K562 (cell line): ENCODE results near the gene ACKR3. TPM values are rescaled to one million over a fixed set of nuclear protein-coding genes. Genes with fewer than 3 reads are reported as not detected.

Experiments used
- KHSRP ChIP-seq: fragments of 450-650 bp; IDR thresholded peaks from 2 replicates; pipeline ENCODE4 v1.6.1; 2017
- MCM3 ChIP-seq: fragments of 450-650 bp; IDR thresholded peaks from 2 replicates; pipeline ENCODE4 v1.6.1; 2016
- NCOA4 ChIP-seq: fragments of 450-650 bp; IDR thresholded peaks from 2 replicates; pipeline ENCODE4 v1.6.1; 2018; ENCODE audit warnings: mild to moderate bottlenecking; ENCODE audit not compliant: partially characterized antibody
- ZBTB7A ChIP-seq: IDR thresholded peaks from 2 replicates; pipeline ENCODE4 v1.6.1; 2011; ENCODE audit warnings: low read depth, mild to moderate bottlenecking, low read length, moderate library complexity, borderline replicate concordance; ENCODE audit not compliant: control insufficient read depth
- ZNF263 ChIP-seq: sonication (generic); formaldehyde crosslinking; IDR thresholded peaks from 2 replicates; pipeline ENCODE4 v1.8.0; 2022; ENCODE audit warnings: mild to moderate bottlenecking, missing genetic modification reagents, borderline replicate concordance
- polyA plus RNA-seq, 8 experiments: library from polyadenylated mRNA; depleted of rRNA in 4 of 8; stranded (reverse) in 5 of 8; unstranded in 3 of 8; fragments of >200 nt; fragmentation: Nextera tagmentation in 2 of 8; fragmentation: Illumina TruSeq in 1 of 8; extraction: Ambion mirVana in 2 of 8; extraction: Trizol in 1 of 8; gene quantifications; 2 replicates each; pipeline versions ENCODE4 v1.2.1 to v1.2.3, GENCODE V29; 2011 to 2014; ENCODE audit warnings: inconsistent platforms in 1 of 8, missing spikeins in 1 of 8
- total RNA-seq, 7 experiments: library from RNA; depleted of rRNA in 6 of 7; stranded (reverse); fragments of >200 nt in 6 of 7; fragmentation: Illumina TruSeq in 2 of 7; extraction: Trizol in 2 of 7; gene quantifications; 2 replicates each; pipeline versions ENCODE4 v1.2.1 to v1.2.3, GENCODE V29; 2011 to 2021; ENCODE audit warnings: low replicate concordance in 1 of 7
- TF ChIP-seq, protein P1 (sequence below): fragments of 450-650 bp; IDR thresholded peaks from 2 replicates; pipeline ENCODE4 v1.6.1; 2016; ENCODE audit warnings: mild to moderate bottlenecking, moderate library complexity
- TF ChIP-seq, protein P2 (sequence below), 2 experiments: IDR thresholded peaks; 2 replicates each; pipeline ENCODE4 v1.6.1; 2012; ENCODE audit warnings: improper control_type of control experiment in 2 of 2, low read depth in 2 of 2, low read length in 2 of 2, borderline replicate concordance in 1 of 2
- TF ChIP-seq, protein P3 (sequence below): sonication (generic); formaldehyde crosslinking; IDR thresholded peaks from 2 replicates; pipeline ENCODE4 v1.4.0; 2020; ENCODE audit warnings: mild to moderate bottlenecking, missing genetic modification reagents
- TF ChIP-seq, protein P4 (sequence below): sonication (generic); formaldehyde crosslinking; IDR thresholded peaks from 2 replicates; pipeline ENCODE4 v1.5.0; 2020; ENCODE audit warnings: missing genetic modification reagents

ACKR3 gene
- total and polyA plus RNA-seq, 9 of the 15 experiments (the other 6 are each of a cell fraction or from before 2014, with no cell fraction given), result 0.07 TPM; not detected in 8

DNA sequence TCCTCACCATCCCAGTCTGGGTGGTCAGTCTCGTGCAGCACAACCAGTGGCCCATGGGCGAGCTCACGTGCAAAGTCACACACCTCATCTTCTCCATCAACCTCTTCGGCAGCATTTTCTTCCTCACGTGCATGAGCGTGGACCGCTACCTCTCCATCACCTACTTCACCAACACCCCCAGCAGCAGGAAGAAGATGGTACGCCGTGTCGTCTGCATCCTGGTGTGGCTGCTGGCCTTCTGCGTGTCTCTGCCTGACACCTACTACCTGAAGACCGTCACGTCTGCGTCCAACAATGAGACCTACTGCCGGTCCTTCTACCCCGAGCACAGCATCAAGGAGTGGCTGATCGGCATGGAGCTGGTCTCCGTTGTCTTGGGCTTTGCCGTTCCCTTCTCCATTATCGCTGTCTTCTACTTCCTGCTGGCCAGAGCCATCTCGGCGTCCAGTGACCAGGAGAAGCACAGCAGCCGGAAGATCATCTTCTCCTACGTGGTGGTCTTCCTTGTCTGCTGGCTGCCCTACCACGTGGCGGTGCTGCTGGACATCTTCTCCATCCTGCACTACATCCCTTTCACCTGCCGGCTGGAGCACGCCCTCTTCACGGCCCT is 11.2 kb downstream of the ACKR3 start (continued):
- TF ChIP-seq, protein P1, sequence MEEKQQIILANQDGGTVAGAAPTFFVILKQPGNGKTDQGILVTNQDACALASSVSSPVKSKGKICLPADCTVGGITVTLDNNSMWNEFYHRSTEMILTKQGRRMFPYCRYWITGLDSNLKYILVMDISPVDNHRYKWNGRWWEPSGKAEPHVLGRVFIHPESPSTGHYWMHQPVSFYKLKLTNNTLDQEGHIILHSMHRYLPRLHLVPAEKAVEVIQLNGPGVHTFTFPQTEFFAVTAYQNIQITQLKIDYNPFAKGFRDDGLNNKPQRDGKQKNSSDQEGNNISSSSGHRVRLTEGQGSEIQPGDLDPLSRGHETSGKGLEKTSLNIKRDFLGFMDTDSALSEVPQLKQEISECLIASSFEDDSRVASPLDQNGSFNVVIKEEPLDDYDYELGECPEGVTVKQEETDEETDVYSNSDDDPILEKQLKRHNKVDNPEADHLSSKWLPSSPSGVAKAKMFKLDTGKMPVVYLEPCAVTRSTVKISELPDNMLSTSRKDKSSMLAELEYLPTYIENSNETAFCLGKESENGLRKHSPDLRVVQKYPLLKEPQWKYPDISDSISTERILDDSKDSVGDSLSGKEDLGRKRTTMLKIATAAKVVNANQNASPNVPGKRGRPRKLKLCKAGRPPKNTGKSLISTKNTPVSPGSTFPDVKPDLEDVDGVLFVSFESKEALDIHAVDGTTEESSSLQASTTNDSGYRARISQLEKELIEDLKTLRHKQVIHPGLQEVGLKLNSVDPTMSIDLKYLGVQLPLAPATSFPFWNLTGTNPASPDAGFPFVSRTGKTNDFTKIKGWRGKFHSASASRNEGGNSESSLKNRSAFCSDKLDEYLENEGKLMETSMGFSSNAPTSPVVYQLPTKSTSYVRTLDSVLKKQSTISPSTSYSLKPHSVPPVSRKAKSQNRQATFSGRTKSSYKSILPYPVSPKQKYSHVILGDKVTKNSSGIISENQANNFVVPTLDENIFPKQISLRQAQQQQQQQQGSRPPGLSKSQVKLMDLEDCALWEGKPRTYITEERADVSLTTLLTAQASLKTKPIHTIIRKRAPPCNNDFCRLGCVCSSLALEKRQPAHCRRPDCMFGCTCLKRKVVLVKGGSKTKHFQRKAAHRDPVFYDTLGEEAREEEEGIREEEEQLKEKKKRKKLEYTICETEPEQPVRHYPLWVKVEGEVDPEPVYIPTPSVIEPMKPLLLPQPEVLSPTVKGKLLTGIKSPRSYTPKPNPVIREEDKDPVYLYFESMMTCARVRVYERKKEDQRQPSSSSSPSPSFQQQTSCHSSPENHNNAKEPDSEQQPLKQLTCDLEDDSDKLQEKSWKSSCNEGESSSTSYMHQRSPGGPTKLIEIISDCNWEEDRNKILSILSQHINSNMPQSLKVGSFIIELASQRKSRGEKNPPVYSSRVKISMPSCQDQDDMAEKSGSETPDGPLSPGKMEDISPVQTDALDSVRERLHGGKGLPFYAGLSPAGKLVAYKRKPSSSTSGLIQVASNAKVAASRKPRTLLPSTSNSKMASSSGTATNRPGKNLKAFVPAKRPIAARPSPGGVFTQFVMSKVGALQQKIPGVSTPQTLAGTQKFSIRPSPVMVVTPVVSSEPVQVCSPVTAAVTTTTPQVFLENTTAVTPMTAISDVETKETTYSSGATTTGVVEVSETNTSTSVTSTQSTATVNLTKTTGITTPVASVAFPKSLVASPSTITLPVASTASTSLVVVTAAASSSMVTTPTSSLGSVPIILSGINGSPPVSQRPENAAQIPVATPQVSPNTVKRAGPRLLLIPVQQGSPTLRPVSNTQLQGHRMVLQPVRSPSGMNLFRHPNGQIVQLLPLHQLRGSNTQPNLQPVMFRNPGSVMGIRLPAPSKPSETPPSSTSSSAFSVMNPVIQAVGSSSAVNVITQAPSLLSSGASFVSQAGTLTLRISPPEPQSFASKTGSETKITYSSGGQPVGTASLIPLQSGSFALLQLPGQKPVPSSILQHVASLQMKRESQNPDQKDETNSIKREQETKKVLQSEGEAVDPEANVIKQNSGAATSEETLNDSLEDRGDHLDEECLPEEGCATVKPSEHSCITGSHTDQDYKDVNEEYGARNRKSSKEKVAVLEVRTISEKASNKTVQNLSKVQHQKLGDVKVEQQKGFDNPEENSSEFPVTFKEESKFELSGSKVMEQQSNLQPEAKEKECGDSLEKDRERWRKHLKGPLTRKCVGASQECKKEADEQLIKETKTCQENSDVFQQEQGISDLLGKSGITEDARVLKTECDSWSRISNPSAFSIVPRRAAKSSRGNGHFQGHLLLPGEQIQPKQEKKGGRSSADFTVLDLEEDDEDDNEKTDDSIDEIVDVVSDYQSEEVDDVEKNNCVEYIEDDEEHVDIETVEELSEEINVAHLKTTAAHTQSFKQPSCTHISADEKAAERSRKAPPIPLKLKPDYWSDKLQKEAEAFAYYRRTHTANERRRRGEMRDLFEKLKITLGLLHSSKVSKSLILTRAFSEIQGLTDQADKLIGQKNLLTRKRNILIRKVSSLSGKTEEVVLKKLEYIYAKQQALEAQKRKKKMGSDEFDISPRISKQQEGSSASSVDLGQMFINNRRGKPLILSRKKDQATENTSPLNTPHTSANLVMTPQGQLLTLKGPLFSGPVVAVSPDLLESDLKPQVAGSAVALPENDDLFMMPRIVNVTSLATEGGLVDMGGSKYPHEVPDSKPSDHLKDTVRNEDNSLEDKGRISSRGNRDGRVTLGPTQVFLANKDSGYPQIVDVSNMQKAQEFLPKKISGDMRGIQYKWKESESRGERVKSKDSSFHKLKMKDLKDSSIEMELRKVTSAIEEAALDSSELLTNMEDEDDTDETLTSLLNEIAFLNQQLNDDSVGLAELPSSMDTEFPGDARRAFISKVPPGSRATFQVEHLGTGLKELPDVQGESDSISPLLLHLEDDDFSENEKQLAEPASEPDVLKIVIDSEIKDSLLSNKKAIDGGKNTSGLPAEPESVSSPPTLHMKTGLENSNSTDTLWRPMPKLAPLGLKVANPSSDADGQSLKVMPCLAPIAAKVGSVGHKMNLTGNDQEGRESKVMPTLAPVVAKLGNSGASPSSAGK, result no peak
- TF ChIP-seq MCM3, result no peak
- no peak for TF ChIP-seq ZNF263 (CRISPR knock-in tag)
- TF ChIP-seq, protein P2, sequence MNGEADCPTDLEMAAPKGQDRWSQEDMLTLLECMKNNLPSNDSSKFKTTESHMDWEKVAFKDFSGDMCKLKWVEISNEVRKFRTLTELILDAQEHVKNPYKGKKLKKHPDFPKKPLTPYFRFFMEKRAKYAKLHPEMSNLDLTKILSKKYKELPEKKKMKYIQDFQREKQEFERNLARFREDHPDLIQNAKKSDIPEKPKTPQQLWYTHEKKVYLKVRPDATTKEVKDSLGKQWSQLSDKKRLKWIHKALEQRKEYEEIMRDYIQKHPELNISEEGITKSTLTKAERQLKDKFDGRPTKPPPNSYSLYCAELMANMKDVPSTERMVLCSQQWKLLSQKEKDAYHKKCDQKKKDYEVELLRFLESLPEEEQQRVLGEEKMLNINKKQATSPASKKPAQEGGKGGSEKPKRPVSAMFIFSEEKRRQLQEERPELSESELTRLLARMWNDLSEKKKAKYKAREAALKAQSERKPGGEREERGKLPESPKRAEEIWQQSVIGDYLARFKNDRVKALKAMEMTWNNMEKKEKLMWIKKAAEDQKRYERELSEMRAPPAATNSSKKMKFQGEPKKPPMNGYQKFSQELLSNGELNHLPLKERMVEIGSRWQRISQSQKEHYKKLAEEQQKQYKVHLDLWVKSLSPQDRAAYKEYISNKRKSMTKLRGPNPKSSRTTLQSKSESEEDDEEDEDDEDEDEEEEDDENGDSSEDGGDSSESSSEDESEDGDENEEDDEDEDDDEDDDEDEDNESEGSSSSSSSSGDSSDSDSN (IDR thresholded peaks at IDR 0.05; ENCODE audit: borderline replicate concordance in 1 of 2, low read depth in 2 of 2, low read length in 2 of 2), result no peak
- TF ChIP-seq, protein P3, sequence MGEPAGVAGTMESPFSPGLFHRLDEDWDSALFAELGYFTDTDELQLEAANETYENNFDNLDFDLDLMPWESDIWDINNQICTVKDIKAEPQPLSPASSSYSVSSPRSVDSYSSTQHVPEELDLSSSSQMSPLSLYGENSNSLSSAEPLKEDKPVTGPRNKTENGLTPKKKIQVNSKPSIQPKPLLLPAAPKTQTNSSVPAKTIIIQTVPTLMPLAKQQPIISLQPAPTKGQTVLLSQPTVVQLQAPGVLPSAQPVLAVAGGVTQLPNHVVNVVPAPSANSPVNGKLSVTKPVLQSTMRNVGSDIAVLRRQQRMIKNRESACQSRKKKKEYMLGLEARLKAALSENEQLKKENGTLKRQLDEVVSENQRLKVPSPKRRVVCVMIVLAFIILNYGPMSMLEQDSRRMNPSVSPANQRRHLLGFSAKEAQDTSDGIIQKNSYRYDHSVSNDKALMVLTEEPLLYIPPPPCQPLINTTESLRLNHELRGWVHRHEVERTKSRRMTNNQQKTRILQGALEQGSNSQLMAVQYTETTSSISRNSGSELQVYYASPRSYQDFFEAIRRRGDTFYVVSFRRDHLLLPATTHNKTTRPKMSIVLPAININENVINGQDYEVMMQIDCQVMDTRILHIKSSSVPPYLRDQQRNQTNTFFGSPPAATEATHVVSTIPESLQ (CRISPR knock-in tag), result no peak
- no peak for TF ChIP-seq NCOA4
- TF ChIP-seq, protein P4, sequence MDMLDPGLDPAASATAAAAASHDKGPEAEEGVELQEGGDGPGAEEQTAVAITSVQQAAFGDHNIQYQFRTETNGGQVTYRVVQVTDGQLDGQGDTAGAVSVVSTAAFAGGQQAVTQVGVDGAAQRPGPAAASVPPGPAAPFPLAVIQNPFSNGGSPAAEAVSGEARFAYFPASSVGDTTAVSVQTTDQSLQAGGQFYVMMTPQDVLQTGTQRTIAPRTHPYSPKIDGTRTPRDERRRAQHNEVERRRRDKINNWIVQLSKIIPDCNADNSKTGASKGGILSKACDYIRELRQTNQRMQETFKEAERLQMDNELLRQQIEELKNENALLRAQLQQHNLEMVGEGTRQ (CRISPR knock-in tag), result no peak
- TF ChIP-seq ZBTB7A, result no peak
- no peak for TF ChIP-seq KHSRP
